HEK293T (cell line): ENCODE data around the gene LKAAEAR1.

Experiments used
- CTCF ChIA-PET: fragments of 350-600 bp; formaldehyde crosslinking; extraction: SDS; loops from one replicate; lab custom pipeline; 2021; ENCODE audit warnings: antibody characterized with exemption, inconsistent platforms; lab: Yijun Ruan, JAX
- POLR2A ChIA-PET: fragments of 350-600 bp; formaldehyde crosslinking; extraction: SDS; loops from one replicate; lab custom pipeline; 2020; ENCODE audit warnings: antibody characterized with exemption, inconsistent platforms; lab: Yijun Ruan, JAX
- DNase-seq: peaks from one replicate; pipeline ENCODE4 v3.0.0; 2012; ENCODE audit warnings: mixed read lengths; ENCODE audit errors: extremely low spot score
- ARNT ChIP-seq: fragments of 450-650 bp; IDR thresholded peaks from 2 replicates; pipeline ENCODE4 v1.6.1; 2017; ENCODE audit warnings: mild to moderate bottlenecking
- BHLHE40 ChIP-seq: fragments of 450-650 bp; IDR thresholded peaks from 2 replicates; pipeline ENCODE4 v1.6.1; 2016; ENCODE audit warnings: mild to moderate bottlenecking, moderate library complexity, borderline replicate concordance
- CTBP1 ChIP-seq: fragments of 450-650 bp; IDR thresholded peaks from 2 replicates; pipeline ENCODE4 v1.6.1; 2016; ENCODE audit warnings: borderline replicate concordance
- ELF4 ChIP-seq: fragments of 450-650 bp; IDR thresholded peaks from 2 replicates; pipeline ENCODE4 v1.6.1; 2017; ENCODE audit warnings: antibody characterized with exemption
- FOXA1 ChIP-seq: fragments of 450-650 bp; IDR thresholded peaks from 2 replicates; pipeline ENCODE4 v1.6.1; 2016; ENCODE audit warnings: mild to moderate bottlenecking
- FOXK2 ChIP-seq: fragments of 450-650 bp; IDR thresholded peaks from 2 replicates; pipeline ENCODE4 v1.6.1; 2016; ENCODE audit warnings: mild to moderate bottlenecking
- FOXM1 ChIP-seq: fragments of 450-650 bp; IDR thresholded peaks from 2 replicates; pipeline ENCODE4 v1.6.1; 2017; ENCODE audit warnings: mild to moderate bottlenecking, borderline replicate concordance
- HDGF ChIP-seq: fragments of 450-650 bp; IDR thresholded peaks from 2 replicates; pipeline ENCODE4 v1.6.1; 2017; ENCODE audit warnings: antibody characterized with exemption, borderline replicate concordance
- L3MBTL2 ChIP-seq: fragments of 450-650 bp; conservative IDR thresholded peaks from 2 replicates; pipeline ENCODE4 v1.6.1; 2016; ENCODE audit warnings: mild to moderate bottlenecking
- LEF1 ChIP-seq: fragments of 450-650 bp; IDR thresholded peaks from 2 replicates; pipeline ENCODE4 v1.6.1; 2017; ENCODE audit warnings: mild to moderate bottlenecking, borderline replicate concordance
- NFRKB ChIP-seq: fragments of 450-650 bp; IDR thresholded peaks from 2 replicates; pipeline ENCODE4 v1.6.1; 2016; ENCODE audit warnings: mild to moderate bottlenecking, moderate library complexity
- SP1 ChIP-seq: fragments of 450-650 bp; IDR thresholded peaks from 2 replicates; pipeline ENCODE4 v1.6.1; 2017
- TARDBP ChIP-seq: fragments of 450-650 bp; IDR thresholded peaks from 2 replicates; pipeline ENCODE4 v1.6.1; 2016
- ZNF384 ChIP-seq: fragments of 450-650 bp; IDR thresholded peaks from 2 replicates; pipeline ENCODE4 v1.6.1; 2016
- TF ChIP-seq, protein P1 (sequence below): fragments of 450-650 bp; IDR thresholded peaks from 2 replicates; pipeline ENCODE4 v1.6.1; 2016

Gene LKAAEAR1

DNA sequence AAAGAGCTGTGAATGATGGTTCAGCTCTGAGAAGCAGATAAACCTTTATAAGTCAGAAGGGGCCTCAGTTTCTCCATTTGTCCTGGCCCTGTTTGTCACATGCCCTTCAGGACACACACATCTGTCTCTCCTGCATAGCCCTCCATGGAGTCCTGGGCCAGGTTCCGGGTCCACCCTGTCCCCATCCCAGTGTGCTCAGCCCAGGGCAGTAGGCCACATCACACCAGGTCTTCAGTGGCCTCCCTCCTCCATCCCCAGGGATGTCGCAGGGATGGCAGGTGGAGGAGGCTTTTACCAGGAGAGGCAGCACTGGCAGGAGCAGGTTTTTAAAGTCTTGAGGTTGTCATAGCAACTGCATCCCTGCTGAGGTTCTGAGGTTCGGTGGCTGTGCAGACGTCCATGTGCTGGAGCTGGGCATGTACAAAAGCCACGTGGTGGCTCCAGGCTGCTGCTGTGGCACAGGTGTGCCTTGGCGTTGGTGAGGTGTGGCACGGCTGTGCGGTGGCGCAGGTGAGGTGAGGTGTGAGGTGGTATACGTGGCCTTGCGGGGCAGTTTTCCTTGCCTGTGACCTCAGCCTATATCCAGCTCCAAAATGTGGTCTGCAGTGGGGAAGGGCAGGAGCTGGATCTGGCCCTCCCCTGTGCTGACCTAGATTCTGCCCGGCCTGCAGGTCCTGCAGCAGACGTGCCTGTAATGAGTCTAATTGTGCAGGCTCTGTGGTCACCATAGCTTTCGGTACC is 31.1 kb upstream of the LKAAEAR1 start:
- POLR2A ChIA-PET = no interaction called here
- TF ChIP-seq BHLHE40 (no peak), CTBP1 (no peak)
- CTCF ChIA-PET = interaction anchor here (1.4 kb wide), 1 partner anchor 32 kb away, joined by 4 read pairs; no protein-coding TSS in a partner anchor
- no peak for DNase-seq

DNA sequence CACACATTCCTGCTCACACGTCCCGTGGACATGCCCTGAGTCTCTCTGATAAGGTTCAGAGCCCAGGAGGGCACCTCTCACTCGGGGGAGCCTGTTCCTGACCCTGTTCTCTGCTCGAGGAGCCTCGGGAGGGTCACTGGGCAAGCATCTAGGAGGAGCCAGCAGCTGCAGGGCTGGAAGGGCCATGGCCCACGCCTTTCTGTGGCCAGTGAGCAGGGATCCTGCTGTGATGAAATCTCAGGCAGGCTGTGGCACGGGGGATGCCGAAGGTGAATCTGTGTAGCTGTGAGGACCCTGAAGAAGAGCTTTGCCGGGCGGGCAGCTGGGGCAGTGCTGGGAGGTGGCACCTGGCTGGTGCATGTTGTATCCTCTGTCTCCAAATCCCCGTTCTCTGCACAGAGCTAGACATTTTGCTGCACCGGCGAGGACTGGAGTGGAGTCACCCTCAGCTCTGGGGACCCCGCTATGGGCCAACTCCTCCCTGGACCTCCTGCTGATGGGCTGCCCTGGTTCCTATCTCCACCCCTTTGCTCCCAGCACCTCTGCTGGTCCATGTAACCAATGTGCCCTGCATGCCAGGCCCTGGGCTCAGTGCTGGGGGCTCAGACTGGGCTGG is 30.3 kb upstream of the LKAAEAR1 start:
- TF ChIP-seq L3MBTL2 = no peak
- TF ChIP-seq LEF1 = no peak
- TF ChIP-seq ELF4 = no peak
- no peak for TF ChIP-seq FOXA1
- ChIA-PET POLR2A (no interaction called here), CTCF (interaction anchor here (1.4 kb wide), 1 partner anchor 31 kb away, joined by 4 read pairs; no protein-coding TSS in a partner anchor)
- DNase-seq = no peak

- TF ChIP-seq FOXM1 = no peak
- no peak for TF ChIP-seq TARDBP
- TF ChIP-seq, protein P1, sequence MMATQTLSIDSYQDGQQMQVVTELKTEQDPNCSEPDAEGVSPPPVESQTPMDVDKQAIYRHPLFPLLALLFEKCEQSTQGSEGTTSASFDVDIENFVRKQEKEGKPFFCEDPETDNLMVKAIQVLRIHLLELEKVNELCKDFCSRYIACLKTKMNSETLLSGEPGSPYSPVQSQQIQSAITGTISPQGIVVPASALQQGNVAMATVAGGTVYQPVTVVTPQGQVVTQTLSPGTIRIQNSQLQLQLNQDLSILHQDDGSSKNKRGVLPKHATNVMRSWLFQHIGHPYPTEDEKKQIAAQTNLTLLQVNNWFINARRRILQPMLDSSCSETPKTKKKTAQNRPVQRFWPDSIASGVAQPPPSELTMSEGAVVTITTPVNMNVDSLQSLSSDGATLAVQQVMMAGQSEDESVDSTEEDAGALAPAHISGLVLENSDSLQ = no peak
- no peak for TF ChIP-seq BHLHE40
- ChIA-PET CTCF (no interaction called here), POLR2A (no interaction called here)
- DNase-seq = no peak
Observed at GRCh38 chr20:64113796-64114355, 29.7 kb upstream of the LKAAEAR1 start.

- ChIA-PET POLR2A (no interaction called here), CTCF (no interaction called here)
- no peak for DNase-seq
- TF ChIP-seq BHLHE40 (no peak), CTBP1 (no peak), ZNF384 (no peak), ARNT (no peak), HDGF (no peak), TARDBP (no peak)
- TF ChIP-seq, protein P1 = no peak
Observed at GRCh38 chr20:64113444-64113775, 29.2 kb upstream of the LKAAEAR1 start.

GRCh38 chr20:64112691-64113443 is 28.7 kb upstream of the LKAAEAR1 start:
- CTCF ChIA-PET = no interaction called here
- DNase-seq = no peak
- TF ChIP-seq HDGF = no peak
- TF ChIP-seq CTBP1 = no peak
- TF ChIP-seq SP1 = no peak
- TF ChIP-seq, protein P1 = no peak
- no peak for TF ChIP-seq ARNT
- TF ChIP-seq NFRKB = no peak
- no peak for TF ChIP-seq TARDBP
- TF ChIP-seq FOXK2 = no peak
- TF ChIP-seq ZNF384 = no peak
- POLR2A ChIA-PET = no interaction called here

GRCh38 chr20:64111841-64112641 is 27.8 kb upstream of the LKAAEAR1 start:
- ChIA-PET CTCF (interaction anchor here (1.1 to 1.2 kb wide), 2 partner anchors 9 to 29 kb away, joined by 3 read pairs; no protein-coding TSS in a partner anchor), POLR2A (interaction anchor here (1.2 kb wide), 1 partner anchor 50 kb away, joined by 5 read pairs; the partner anchor contains the start of gene TCEA2)
- no peak for DNase-seq
- TF ChIP-seq NFRKB = no peak
- no peak for TF ChIP-seq ARNT
- no peak for TF ChIP-seq HDGF
- TF ChIP-seq, protein P1 = no peak
- TF ChIP-seq ELF4 = no peak
- no peak for TF ChIP-seq BHLHE40
- no peak for TF ChIP-seq ZNF384
- TF ChIP-seq SP1 = no peak
- TF ChIP-seq CTBP1 = no peak
